ENCODE data around the gene ATRN. TPM values are rescaled to one million over a fixed set of nuclear protein-coding genes. Genes with fewer than 3 reads are reported as not detected.
"Not testable (repeated sequence)": the region's sequence is repeated elsewhere in the genome, so short reads cannot be mapped to it uniquely, and the experiment has no call there.

ATRN gene
- total RNA-seq, 1 donor from 2014 or later, result 42.9 TPM

DNA sequence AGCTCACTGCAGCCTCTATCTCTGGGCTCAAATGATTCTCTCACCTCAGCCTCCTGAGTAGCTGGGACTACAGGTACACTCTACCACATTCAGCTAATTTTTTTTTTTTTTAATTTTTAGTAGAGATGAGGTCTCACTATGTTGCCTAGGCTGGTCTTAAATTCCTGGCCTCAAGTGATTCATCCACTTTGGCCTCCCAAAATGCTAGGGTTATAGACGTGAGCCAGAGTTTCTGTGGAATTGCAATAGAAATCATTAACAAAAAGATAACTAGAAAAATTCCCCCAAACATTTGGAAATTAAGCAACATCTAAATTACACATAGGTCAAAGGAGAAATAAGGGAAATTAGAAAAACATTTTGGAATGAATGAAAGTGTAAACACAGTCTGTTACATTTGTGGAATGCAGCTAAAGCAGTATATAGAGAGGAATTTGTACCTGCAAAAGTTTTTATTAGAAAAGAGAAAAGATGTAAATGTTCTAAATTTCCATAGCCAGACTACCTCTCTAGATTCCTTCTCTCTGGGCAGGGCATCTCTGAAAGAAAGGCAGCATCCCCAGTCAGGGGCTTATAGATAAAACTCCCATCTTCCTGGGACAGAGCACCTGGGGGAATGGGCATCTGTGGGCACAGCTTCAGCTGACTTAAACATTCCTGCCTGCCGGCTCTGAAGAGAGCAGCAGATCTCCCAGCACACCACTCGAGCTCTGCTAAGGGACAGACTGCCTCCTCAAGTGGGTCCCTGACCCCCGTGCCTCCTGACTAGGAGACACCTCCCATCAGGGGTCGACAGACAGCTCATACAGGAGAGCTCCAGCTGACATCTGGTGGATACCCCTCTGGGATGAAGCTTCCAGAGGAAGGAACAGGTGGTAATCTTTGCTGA lies 51.3 kb downstream of the ATRN start:
- DNase-seq, result no peak

DNA sequence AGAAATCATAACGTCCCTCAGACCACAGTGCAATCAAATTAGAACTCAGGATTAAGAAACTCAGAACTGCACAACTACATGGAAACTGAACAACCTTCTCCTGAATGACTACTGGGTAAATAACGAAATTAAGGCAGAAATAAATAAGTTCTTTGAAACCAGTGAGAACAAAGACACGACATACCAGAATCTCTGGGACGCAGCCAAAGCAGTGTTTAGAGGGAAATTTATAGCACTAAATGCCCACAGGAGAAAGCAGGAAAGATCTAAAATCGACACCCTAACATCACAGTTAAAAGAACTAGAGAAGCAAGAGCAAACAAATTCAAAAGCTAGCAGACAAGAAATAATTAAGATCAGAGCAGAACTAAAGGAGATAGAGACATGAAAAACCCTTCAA lies 53.9 kb downstream of the ATRN start:
- DNase-seq, result not testable (repeated sequence)

DNA sequence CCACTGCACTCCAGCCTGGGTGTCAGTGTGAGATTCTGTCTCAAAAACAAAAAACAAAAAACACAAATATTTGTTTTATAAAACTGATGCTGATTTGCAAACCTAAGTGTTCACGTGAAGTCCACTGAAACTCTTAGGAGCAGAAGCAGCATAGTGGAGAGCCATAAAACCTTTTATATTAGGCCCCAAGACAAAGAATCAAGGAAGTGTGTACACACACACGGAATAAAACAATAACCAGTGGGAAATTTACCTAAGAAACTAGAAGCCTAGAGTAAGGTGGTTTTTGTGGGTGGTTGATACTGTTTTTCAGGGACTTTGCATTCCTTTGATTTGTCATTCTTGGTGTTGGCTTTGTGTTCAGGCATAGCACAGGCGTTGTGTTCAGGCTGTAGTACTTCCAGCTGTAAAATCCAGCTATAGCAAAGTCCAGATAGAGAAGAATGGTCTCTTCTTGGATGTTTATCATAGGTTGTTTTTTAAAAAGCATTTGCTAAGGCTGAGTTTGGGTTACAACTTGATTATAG lies 61.3 kb downstream of the ATRN start:
- DNase-seq, result no peak

DNA sequence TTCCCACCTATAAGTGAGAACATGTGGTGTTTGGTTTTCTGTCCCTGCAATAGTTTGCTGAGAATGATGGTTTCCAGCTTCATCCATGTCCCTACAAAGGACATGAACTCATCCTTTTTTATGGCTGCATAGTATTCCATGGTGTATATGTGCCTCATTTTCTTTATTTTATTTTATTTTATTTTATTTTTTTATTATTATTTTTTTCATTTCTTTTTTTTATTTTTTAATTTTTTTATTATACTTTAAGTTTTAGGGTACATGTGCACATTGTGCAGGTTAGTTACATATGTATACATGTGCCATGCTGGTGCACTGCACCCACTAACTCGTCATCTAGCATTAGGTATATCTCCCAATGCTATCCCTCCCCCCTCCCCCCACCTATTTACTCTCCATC lies 66.9 kb downstream of the ATRN start:
- not testable (repeated sequence) for DNase-seq

DNA sequence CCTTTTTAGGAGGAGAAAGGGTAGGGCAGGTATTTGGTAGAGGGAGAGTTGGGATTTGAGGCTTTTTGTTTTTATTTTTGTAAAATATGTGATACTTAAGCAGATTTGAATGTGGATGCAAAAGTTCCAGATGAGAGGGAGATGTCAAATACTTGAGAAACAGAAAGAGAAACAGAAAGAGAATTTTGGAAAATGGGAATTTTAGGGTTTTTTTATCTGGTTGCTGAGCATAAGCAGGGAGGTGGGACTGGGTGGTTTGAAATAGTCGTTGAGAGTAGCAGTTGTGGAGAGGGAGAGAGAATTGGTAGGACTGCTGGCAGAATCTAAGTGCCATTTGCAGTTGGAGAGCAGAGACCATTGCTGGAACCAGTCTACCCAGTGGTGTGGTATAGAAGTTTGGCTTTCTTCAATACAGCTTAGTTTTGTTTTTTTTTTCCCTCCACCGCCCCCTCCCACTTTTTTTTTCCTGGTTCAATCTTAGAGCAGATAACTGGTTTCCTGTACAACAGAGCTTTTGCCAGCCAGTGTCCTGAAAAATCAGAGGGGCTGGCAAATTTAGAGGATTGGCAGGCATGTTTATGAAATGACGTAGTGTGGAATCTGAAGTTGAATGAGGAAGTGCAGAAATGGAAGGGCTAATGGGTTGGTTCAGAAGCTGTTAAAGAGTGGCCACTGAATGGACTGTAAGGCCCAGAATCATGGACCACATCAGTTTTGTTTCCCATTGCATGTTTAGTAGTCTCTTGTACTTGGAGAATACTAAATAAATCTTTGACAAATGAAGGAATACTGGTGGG lies 68.7 kb downstream of the ATRN start:
- DNase-seq, result peak; percentile 13

DNA sequence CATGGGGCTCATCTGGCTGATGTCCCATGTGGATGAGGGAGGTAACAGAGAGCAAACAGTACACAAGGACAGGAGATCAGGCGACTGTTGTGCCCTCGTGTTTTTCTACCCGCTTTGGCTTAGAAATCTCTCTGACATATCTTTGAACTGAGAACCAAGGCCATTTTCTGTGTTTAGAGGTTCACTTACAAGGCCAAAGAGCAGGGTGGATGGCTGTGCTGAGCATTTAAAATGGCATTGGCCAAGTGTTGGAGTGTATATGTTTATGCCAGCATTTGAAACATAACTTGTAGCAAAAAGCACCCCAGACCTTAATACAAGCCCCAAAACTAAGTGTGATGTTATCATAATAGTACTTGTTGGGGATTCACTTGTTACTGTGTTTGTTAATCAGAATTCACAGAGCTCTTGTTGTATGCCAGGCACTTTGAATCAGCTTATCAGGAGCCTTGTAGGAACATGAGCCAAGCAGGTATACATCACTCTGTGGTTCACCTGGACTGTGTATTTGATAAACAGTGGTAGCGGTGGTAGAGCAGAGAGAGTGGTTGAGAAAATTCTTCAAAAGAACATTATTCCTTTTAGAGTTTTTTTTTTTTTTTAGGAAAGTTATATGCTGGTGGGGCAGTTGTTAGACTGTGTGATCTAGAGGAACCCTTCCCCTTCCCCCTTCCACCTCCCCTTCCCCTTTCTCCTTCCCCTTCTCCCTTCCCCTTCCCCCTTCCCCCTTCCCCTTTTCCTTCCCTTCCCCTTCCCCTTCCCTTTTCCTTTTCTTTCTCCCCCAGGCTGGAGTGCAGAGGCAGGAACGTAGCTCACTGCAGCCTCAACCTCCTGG lies 71.3 kb downstream of the ATRN start:
- no peak for DNase-seq

DNA sequence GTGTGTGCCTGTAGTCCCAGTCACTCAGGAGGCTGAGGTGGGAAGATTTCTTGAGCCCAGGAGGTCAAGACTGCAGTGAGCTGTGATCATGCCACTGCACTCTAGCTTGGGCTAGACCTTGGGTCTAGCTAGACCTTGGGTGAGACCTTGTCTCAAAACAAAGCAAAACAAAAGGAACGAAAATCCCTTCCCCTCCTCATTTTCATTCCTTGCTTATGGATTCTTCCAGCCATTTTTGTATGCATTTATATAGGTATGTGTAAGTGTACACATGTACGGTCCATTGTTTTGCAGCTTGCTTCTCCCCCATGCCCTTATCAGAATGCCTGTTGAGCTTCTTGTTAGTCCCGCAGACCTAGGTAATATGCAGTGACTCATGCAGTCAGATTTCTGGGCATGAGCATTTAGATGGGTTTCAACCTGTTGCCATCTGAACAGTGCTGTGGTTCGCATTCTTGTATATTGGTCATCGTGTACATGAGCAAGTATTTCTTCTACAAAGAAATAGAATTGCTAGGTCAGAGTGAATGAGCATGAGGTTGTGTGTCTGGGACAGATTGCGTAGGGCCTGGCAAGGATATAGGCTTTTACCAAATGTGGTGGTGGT lies 73.2 kb downstream of the ATRN start:
- no peak for DNase-seq

DNA sequence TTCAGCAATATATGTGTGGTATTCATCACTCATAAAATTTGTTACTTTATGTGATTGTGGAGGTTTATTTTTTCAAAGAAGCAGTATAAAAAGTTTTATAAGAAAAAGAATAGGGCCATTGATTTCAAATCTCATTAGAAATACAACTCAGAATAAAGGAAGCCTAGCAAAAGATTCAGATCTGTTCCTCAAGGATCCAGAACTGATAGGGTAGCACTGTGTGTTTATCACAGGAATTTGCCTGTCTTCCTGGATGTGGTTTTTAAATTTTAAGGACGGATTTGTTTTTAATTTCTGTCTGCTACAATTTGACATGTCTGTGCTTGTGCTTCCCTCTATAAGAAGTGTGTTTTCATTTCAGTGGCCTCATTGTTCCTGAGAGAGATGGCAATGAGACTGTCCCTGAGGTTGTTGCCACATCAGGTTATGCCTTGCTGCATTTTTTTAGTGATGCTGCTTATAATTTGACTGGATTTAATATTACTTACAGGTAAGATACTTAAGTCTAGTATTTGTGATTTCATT lies 74.6 kb downstream of the ATRN start:
- no peak for DNase-seq

DNA sequence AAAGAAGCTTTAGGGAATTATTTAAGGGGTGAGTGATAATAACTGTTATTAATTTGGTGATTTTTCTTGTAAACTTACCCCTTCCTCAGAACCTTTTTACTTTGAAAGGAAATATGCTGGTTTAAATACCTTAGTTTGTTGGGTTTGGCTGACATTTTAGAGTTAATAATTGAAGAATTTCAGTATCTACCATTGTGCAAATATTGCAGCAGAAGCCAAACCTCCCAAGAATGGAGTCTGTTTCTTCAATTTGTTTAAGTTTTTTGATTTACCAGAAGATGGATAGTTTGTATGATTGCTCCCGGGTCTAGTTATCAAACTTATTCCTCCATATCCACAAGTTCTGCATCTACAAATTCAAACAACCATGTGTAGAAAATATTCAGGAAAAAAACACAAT lies 77.1 kb downstream of the ATRN start:
- DNase-seq, result no peak

DNA sequence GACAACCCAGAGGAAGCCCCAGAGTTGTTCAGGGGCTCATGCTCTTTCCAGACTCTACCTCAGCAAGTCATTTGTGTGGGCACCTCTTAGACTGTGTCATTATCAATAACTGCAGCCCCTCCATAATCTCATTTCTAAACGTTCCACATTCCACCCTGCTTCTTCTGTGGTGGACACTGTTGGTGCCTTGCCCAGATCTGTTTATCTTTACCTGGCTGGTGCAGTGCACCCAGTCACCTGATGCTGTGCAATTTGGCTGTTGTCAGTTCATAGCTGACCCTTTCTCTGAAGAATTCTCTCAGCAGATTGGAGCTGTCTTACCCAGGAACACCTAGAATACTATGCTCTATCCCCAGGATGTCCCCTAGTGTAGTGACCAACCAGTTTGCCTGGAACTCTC lies 80.0 kb downstream of the ATRN start:
- no peak for DNase-seq

DNA sequence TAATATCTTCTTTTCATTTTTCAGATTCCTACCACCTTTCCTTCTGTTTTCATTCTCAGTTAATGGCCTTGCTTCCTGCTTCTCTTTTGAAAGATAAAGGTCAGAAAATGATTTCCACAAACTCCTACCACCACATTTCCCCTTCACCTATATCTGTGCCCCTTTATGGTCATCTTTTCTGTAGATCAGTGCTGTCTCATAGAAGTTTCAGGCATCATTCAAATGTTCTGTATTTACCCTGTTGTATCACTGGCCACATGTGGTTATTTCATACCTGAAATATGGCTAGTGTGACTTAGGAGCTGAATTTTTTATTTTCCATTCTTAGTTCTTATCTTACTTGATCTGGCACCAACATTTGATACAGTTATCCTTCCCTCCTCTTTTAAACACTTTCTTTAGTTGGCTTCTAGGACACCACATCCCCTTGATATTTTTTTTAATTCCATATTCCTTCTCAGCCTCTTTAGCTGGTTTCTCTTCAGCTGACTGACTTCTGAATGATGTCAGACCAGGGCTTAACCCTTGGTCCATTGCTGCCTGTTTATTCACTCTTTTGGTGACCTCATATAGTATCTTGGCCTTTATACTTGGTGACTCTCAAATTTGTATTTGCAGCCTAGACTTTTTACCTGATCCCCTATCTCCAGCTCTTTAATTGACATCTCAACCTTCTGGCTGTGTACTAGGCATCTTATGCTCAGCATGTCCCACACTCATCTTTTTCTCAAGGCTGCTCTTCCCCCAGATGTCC lies 81.0 kb downstream of the ATRN start:
- DNase-seq, result no peak

DNA sequence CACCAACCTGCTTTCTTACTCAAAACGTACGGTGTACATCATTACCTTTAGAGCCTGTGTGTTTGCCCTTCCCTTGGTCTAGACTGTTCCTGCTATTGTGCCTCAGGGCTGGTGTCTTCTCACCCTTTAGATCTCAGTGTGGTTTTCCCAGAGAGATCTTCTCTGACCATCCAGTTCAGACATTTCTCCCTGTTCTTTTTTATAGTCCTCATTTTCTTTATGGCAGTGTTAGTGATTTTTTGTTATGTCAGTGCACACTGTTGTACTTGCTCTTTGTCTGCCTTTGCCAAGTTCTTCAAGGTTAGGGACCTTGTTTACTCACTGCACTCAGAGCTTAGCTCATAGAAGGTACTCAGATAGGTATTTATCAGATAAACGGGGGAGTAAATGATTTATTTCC lies 82.8 kb downstream of the ATRN start:
- DNase-seq, result no peak

DNA sequence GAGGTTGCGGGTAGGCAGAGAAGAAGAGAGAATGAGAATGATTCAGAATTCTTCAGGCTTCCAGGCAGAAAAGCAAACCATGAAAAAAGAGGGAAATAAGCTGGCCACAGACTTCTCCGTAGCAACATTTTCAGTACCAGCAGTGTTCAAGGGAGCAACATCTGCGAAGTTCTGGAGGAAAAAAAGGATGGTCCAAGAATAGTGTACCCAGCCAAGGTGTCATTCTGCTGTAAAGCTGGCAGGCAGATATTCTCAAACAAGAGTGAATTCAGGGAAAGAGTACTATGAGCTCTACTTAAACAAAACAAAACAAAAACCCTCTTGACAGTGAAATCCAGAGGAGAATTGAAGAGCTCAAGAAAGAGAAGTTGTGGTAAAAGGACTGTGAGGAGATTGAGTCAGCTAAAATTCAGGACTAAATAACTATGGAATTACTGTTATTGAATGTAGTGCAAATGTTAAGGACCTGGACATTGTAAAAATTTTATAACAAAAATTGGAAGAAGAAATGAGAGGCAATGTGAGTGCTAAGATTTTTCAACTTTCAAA lies 86.5 kb downstream of the ATRN start:
- DNase-seq, result no peak

DNA sequence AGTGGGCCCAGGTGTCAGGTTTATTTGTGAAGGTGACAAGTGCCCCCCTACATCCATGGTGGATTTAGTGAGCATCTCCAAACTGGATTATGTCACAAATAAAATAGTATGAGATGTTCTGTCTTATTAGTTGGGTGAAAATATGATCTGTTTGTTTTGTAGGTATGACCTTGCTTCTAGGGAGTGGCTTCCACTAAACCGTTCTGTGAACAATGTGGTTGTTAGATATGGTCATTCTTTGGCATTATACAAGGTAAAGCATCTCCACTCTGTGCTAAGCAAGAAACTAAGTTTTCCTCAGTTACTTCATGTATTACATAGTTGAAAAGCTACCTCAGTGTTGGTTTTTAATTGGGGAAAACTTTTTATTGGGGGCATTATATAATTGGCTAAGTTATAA lies 88.4 kb downstream of the ATRN start:
- DNase-seq, result no peak

DNA sequence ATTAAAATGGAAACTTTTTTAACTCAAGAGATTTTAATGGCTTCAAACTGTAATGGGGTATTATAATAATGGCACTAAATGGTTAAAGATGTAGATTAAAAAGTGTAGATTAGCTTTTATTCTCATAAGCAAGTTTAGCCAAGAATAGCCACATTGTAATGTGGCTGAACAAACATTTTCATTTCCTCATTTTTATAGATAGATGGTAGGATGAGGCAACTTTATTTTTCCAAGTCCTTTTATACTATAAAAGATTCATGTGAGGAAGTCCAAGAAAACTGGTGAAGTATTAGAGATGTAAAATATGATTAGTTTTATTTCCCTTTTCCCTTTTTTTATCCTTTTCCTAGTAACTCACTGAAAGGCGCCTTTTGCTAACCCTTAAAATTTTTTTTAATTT lies 88.8 kb downstream of the ATRN start:
- no peak for DNase-seq

DNA sequence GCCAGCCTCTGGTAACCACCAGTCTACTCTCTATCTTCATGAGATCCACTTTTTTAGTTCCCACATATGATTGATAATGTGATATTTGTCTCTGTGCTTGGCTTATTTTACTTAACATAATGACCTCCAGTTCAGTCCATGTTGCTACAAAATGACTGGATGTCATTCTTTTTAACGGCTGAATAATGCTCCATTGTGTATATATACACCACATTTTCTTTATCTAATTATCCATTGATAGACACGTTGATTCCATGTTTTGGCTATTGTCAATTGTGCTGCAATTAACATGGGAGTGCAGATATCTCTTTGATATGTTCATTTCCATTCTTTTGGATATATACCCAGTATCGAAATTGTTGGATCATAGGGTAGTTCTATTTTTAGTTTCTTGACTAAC lies 89.3 kb downstream of the ATRN start:
- no peak for DNase-seq

DNA sequence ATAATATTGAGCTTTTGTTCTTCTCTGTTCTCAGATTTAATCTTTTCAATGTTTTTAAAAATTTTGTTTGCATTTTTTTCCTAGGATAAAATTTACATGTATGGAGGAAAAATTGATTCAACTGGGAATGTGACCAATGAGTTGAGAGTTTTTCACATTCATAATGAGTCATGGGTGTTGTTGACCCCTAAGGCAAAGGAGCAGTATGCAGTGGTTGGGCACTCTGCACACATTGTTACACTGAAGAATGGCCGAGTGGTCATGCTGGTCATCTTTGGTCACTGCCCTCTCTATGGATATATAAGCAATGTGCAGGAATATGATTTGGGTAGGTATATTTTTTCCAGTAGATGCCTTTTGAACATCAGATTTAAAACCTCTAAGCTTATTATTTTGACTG lies 89.8 kb downstream of the ATRN start:
- DNase-seq, result no peak

DNA sequence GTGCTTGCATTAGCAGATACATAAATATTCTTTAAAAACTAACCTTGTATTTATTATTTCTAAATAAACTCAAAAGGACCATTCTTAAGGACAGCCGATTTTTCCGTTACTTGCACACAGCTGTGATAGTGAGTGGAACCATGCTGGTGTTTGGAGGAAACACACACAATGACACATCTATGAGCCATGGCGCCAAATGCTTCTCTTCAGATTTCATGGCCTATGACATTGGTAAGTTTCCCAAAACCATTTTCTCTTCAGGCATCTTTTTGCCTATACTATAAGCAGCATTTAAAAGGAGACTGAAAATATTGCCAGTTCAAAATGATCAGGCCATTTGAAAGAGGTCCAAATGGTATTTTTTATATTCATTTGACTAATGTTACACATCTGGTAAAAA lies 92.3 kb downstream of the ATRN start:
- no peak for DNase-seq

DNA sequence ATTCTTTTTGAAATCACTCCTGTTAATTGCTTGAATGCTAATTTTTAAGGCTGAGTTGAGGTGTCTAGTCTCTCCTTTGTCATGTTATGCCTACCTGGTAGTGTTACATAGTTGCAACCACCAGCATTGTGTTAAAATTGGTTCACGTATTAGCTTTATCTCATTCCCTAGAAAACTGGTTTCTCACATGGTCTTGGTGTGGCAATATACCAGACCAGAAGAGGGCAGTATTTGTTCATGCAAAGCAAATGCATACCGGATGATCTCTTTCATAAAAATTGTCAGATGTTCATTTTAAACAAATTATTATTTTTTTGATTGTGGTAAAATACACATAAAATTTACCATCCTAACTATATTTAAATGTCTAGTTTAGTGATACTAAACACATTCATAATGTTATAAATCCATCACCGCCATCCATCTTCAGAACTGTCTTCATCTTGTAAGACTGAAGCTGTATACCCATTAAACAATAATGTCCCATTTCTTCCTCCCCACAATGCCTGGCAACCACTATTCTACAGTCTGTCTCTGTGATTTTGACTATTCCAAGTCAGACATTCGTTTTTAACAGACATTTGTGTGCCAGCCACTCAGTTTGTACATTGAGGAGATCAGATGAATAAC lies 92.8 kb downstream of the ATRN start:
- DNase-seq, result peak; percentile 69

DNA sequence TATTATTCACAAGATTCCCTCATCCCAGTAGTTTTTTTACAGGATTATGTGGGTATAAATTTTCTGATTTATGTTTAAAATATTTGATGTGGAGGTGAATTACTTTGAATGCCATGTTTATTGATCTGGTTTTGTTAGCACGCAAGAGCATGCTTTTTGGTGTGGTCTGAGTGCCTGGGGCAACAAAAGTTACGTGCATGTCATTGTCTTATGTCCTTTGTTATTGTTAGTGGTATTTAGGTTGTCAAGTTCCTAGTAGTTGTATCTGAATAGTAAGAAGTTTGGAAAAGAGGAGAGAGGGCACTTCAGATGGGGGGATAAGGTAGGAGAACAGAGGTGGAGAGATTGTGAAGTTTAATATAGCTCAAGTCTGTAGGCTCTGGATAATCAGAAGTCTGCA lies 95.0 kb downstream of the ATRN start:
- DNase-seq, result no peak

DNA sequence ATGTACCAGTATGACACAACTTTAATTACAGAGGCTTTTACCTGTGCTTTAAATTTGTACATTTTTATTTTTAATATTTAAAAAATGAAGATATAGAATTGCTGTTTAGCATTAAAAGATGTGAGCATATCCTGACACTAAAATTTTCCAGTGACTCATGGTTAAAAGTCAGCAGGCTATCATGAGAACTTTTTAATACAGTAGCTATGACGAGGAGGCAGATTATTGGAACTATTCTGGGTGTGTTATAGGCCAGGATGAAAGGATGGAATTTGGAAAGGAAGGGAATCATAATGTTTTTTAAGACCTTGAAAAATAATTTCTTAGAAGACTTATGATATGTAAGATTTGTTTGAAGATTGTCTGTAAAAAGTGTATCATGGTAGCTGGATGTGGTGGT lies 101.3 kb downstream of the ATRN start:
- peak; percentile 12 for DNase-seq
